GM19023 (cell line): ENCODE data around the gene MORN1.

ENCODE experiments used
- ATAC-seq: cut with Tn5 transposase; IDR thresholded peaks from one replicate; pipeline ENCODE4 v1.9.1; 2021; ENCODE audit warnings: mild to moderate bottlenecking, moderate library complexity; ENCODE audit not compliant: unreplicated experiment

MORN1 gene

DNA sequence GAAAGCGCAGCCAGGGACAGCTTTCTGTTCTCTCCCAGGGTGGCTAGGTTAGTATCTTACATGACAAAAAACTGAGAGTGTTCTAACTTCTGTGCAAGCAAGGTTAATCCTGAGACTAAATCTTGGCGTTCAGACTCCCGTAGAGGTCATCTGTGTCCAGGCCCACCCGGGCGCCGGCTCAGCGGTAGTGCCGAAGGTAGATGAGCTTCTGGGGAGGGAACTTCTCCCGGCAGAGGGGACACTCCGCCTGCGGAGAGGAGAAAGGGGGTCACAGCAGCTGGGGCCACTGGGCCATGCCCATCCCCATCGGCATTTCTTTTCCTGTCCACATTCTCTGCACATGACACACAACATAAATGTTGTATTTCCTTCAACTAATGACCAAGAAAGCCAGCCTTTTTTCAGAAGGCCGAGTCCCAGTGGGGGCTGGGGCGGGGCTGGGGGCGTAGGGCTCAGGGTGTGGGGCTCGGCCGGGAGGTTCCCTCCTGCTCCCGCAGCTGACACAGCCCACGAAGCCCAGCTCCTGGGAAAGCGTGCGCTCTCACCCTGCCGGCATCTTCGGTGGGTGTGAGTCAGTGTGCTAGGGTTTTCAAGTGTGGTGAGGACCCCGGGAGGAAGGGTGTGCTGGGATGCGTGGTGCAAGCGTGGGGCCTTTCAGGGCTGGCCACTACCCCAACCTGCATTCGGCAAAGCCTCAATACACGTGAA lies 14.4 kb upstream of the MORN1 start:
- ATAC-seq, result no peak

- ATAC-seq, result no peak
Measured at GRCh38 chr1:2404890-2405511, 13.6 kb upstream of the MORN1 start.

DNA sequence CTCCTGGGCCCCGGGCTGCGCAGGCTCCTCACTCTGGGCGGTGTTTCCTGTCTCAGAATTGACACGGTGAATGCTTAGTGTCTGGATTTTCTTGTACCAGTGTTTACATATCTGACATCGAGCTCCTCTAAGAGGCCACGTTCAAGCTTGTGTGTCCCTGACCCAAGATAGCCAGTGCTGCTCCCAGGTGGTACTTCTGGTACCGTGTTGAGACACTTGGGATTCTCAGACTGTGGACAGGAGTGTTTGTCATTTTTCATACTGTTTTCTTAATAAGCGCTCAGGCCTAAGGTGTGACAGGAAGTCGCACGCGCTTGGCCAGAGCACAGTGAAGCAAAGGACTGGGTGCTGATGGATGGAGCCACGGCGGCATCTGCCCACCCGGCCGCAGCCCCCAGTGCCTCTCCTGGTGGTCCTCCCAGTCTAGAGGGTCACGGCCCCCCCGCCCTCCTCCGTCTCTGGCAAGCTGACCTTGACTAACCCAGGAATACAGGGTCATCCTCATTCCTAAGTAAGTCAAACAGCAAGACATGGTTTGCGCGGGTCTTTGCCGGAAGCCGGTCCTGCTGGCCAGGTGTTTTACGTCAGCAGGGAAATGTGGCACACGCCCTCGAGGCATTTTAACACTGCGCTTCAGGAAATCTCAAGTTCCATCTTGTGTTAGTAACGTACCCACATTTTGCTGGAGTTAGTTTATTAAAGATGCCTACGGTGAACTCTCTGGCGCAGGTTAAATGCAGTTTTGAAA lies 13.0 kb upstream of the MORN1 start:
- no peak for ATAC-seq

GRCh38 chr1:2403273-2403672 lies 11.9 kb upstream of the MORN1 start:
- ATAC-seq, result no peak

GRCh38 chr1:2402420-2402819 lies 11.1 kb upstream of the MORN1 start:
- no peak for ATAC-seq

DNA sequence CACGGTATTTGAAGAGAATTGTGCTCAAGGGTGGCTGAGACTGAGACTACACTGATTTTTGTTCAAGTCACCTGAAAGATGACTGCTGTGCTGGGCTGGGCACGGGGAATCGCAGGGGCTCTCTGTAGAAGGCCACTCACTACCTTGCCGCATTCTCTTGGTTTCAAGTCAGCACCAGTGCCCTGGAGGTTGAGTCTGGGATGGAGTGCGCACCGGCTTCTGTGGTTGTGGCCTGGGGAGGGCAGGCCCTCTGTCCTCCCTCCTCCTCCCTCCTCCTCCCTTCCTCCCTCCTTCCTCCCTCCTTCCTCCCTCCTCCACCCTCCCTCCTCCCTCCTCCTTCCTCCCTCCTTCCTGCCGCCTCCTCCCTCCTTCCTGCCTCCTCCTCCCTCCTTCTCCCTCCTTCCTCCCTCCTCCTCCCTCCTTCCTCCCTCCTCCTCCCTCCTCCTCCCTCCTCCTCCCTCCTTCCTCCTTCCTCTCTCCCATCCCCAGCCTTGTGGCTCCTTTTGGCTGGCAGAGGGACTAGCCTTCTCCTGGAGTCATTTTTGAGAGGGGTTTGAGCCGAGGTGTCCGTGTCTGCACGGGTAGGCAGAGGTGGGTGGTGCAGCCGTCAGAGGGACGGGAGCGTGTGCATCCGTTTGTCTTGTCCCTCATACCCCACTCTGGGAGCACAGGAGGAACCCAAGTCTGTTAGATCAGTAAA lies 9.7 kb upstream of the MORN1 start:
- ATAC-seq, result no peak

DNA sequence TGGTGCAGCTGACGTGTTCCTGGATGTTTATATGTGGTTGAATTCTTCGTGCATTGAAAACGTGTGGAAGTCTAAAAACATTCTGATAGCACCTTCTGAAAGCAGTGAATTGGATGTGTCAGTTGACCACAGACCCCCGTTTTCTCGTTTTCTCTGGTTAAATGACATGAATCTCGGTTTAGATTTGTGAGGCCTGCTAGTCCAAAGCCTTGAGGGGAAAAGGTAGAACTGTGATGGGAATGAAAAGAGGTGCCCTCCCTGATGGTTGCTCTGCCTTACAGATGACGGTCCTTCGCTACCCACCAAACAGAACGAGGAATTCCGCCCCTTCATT lies 9.2 kb upstream of the MORN1 start:
- ATAC-seq, result no peak

GRCh38 chr1:2399890-2400575 lies 8.7 kb upstream of the MORN1 start:
- no peak for ATAC-seq

- ATAC-seq, result no peak
Measured at GRCh38 chr1:2398871-2399270, 7.5 kb upstream of the MORN1 start.

GRCh38 chr1:2397007-2397679 lies 5.8 kb upstream of the MORN1 start:
- ATAC-seq, result no peak

DNA sequence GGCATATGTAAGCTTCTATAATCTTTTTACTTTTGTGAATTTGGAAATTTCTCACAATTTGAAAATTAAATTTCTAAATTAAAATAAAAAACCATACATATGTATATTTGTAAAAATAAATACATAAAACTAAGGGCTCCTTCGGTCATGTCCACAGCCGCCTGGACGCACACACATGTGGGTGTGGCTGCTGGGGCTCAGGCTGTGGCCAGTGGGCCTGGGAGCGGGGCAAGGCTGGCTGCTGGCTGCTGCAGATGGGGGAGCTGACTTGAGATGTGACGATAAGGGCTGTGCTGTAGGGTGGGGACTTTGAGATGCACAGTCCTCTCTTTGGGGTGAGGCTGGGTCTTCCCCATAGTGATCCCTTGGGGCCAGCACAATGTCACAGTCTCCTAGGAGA lies 5.1 kb upstream of the MORN1 start:
- ATAC-seq, result no peak

- no peak for ATAC-seq
Measured at GRCh38 chr1:2396059-2396458, 4.7 kb upstream of the MORN1 start.

GRCh38 chr1:2395245-2395644 lies 3.9 kb upstream of the MORN1 start:
- ATAC-seq, result no peak

DNA sequence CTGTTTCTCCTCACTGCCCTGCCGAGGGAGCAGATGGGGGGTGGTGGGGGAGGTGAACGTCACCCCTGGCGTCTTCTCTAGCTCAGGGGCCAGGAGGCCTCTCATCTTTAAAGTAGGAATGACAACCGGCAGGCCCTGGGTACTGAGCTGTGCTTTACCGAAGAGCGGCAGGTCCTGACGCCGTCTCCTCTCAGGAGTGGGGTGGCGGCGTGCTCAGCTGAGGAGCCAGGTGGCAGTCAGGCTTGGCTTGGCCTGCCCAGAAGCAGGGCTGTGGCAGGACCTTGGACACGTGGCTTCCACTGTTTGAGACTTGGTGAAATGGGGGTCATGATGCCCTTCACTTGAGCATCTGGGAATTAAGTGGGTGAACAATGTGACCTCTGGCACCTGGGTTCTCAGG lies 3.4 kb upstream of the MORN1 start:
- ATAC-seq, result no peak

GRCh38 chr1:2394220-2394619 lies 2.9 kb upstream of the MORN1 start:
- no peak for ATAC-seq

- no peak for ATAC-seq
Measured at GRCh38 chr1:2393471-2393877, 2.1 kb upstream of the MORN1 start.

- no peak for ATAC-seq
Measured at GRCh38 chr1:2392686-2393085, 1.3 kb upstream of the MORN1 start.

- ATAC-seq, result peak; percentile 25
Measured at GRCh38 chr1:2391931-2392509, 666 bp upstream of the MORN1 start.

- no peak for ATAC-seq
Measured at GRCh38 chr1:2389644-2390043, 1.7 kb downstream of the MORN1 start.
